ENCODE data around the gene LRRC3C. TPM values are rescaled to one million over a fixed set of nuclear protein-coding genes. Genes with fewer than 3 reads are reported as not detected.

The LRRC3C gene
- total and polyA plus RNA-seq, 4 donors, result 0.08 to 0.24 (median 0.17) TPM; not detected in 1

GRCh38 chr17:39934324-39934723, 6.8 kb downstream of the LRRC3C start (continued):
- TF ChIP-seq REST (IDR thresholded peaks at IDR 0.05), result peak; percentile 49
- TF ChIP-seq YY1 (IDR thresholded peaks at IDR 0.05), result peak; percentile 68
- peak in 1 of 2 donors; percentile 46 for TF ChIP-seq RXRA (IDR thresholded peaks at IDR 0.05)
- TF ChIP-seq RAD21 (IDR thresholded peaks at IDR 0.05), result peak in 1 of 2 donors; percentile 47
- TF ChIP-seq CTCF (IDR thresholded peaks at IDR 0.05; ENCODE audit: low read depth, low read length, missing input control), result no peak
- peak; percentile 11 for TF ChIP-seq HNF4G (IDR thresholded peaks at IDR 0.05)
- TF ChIP-seq SP1 (IDR thresholded peaks at IDR 0.05), result peak; percentile 92

- Histone ChIP-seq H3K4me3 (ENCODE audit: low read depth in 1 of 3, low read length in 3 of 3) (no peak overlapping the region), H3K4me1 (ENCODE audit: control insufficient read depth in 4 of 4, insufficient read depth in 4 of 4, low read length in 3 of 4) (peaks cover 3 to 16% (median 10%) of the 10 kb centered on the region in 4 donors), H3K9ac (ENCODE audit: low read depth in 1 of 2, low read length in 2 of 2) (no peak overlapping the region), H3K27ac (ENCODE audit: low read depth in 1 of 2, low read length in 2 of 2) (no peak overlapping the region), H3K9me3 (ENCODE audit: control insufficient read depth in 4 of 4, low read length in 3 of 4) (no peaks in the 10 kb centered on the region), H3K36me3 (ENCODE audit: control insufficient read depth in 4 of 4, insufficient read depth in 3 of 4, low read depth in 1 of 4, low read length in 3 of 4) (no peaks in the 10 kb centered on the region), H3K27me3 (ENCODE audit: control insufficient read depth in 4 of 4, insufficient read depth in 4 of 4, low read length in 3 of 4) (no peaks in the 10 kb centered on the region)
- TF ChIP-seq FOXA2 (IDR thresholded peaks at IDR 0.05) (no peak), GABPA (IDR thresholded peaks at IDR 0.05 in 1 of 2, conservative IDR thresholded peaks at IDR 0.05 in 1 of 2) (no peak), FOXA1 (IDR thresholded peaks at IDR 0.05) (no peak), ZBTB33 (IDR thresholded peaks at IDR 0.05) (no peak), RAD21 (IDR thresholded peaks at IDR 0.05) (no peak), YY1 (IDR thresholded peaks at IDR 0.05) (no peak), MAX (IDR thresholded peaks at IDR 0.05) (no peak), EGR1 (IDR thresholded peaks at IDR 0.05; ENCODE audit: low read depth in 2 of 2) (no peak), JUND (IDR thresholded peaks at IDR 0.05) (no peak)
- no peak for DNase-seq (ENCODE audit: low spot score)
- WGBS, result 92% methylated on average over 3 of the region's 3 CpGs
These were observed 8.4 kb downstream of the LRRC3C start for GRCh38 chr17:39935909-39936308.

- Histone ChIP-seq H3K36me3 (ENCODE audit: control insufficient read depth in 4 of 4, insufficient read depth in 3 of 4, low read depth in 1 of 4, low read length in 3 of 4) (no peaks in the 10 kb centered on the region), H3K27me3 (ENCODE audit: control insufficient read depth in 4 of 4, insufficient read depth in 4 of 4, low read length in 3 of 4) (no peaks in the 10 kb centered on the region), H3K9ac (ENCODE audit: low read depth in 1 of 2, low read length in 2 of 2) (no peak overlapping the region), H3K4me1 (ENCODE audit: control insufficient read depth in 4 of 4, insufficient read depth in 4 of 4, low read length in 3 of 4) (peaks cover 3 to 16% (median 10%) of the 10 kb centered on the region in 4 donors), H3K4me3 (ENCODE audit: low read depth in 1 of 3, low read length in 3 of 3) (no peak overlapping the region), H3K27ac (ENCODE audit: low read depth in 1 of 2, low read length in 2 of 2) (no peak overlapping the region), H3K9me3 (ENCODE audit: control insufficient read depth in 4 of 4, low read length in 3 of 4) (no peaks in the 10 kb centered on the region)
- DNase-seq (ENCODE audit: low spot score), result no peak
- 96% methylated on average over 3 of the region's 3 CpGs for WGBS
- TF ChIP-seq HNF4A (conservative IDR thresholded peaks at IDR 0.05) (no peak), ATF3 (IDR thresholded peaks at IDR 0.05) (no peak), NR2F2 (IDR thresholded peaks at IDR 0.05) (no peak), CTCF (IDR thresholded peaks at IDR 0.05; ENCODE audit: low read depth, low read length, missing input control) (no peak), EGR1 (IDR thresholded peaks at IDR 0.05; ENCODE audit: low read depth in 2 of 2) (no peak), TAF1 (conservative IDR thresholded peaks at IDR 0.05) (no peak), HNF4G (IDR thresholded peaks at IDR 0.05) (no peak), JUND (IDR thresholded peaks at IDR 0.05) (no peak), GABPA (IDR thresholded peaks at IDR 0.05 in 1 of 2, conservative IDR thresholded peaks at IDR 0.05 in 1 of 2) (no peak), RXRA (IDR thresholded peaks at IDR 0.05) (no peak), FOXA2 (IDR thresholded peaks at IDR 0.05) (no peak), ZBTB33 (IDR thresholded peaks at IDR 0.05) (no peak)
These were observed 9.9 kb downstream of the LRRC3C start for GRCh38 chr17:39937447-39937846.

Data from liver (tissue), 9 donors.